HG02610 (cell line): ENCODE results near the gene TIMP1.
A peak's percentile ranks its signal among the peaks of the same experiment; 100 is the strongest.
"Not testable (repeated sequence)": the region's sequence is repeated elsewhere in the genome, so short reads cannot be mapped to it uniquely, and the experiment has no call there.

ENCODE experiments used
- ATAC-seq: cut with Tn5 transposase; IDR thresholded peaks from one replicate; pipeline ENCODE4 v1.9.1; 2021; ENCODE audit warnings: mild to moderate bottlenecking, moderate library complexity; ENCODE audit not compliant: unreplicated experiment

Gene TIMP1

DNA sequence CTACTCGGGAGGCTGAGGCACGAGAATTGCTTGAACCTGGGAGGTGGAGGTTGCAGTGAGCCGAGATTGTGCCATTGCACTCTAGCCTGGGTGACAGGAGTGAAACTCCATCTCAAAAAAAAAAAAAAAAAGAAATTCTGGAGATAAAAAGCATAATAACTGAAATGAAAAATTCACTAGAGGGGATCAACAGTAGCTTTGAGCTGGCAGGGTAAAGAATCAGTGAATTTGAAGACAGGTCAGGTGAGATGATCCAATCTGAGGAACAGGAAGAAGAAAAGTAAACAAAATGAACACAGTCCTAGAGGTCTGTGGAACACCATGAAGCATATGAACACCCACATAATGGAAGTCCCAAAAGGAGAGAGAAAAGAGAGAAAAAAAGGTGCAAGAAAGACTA, 15.0 kb downstream of the TIMP1 start:
- no peak for ATAC-seq

DNA sequence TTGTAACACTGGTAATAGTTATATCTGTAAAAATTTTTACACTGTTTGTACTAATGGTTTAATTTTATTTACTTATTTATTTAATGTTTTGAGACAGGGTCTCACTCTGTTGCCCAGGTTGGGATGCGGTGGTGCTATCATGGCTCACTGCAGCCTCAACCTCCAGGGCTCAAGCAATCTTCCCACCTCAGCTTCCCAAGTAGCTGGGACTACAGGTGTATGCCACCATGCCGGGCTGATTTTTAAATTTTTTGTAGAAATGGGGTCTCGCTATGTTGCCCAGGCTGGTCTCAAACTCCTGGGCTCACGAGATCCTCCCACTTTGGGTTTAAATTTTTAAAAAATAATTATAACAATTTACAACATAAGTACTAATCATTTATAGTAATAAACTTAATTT, 20.9 kb downstream of the TIMP1 start:
- not testable (repeated sequence) for ATAC-seq

DNA sequence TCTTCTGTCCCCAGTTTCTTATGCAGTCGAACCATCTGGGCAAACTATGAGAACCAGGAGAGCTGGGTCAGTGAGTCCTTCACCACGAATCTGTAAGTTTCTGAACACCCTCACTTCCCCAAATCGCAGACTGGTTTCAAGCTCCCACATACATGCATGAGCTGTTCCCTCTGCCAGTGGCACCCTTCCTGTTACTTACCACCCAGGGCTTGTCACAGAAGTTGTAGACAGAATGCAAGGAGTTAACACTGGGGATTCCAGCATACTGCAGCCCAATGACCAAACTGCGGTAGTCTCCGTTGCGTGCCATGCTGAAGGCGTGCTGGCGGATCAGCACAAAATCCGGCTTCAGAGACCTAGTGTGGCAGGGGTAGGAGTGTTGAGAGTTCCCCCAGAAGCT, 22.8 kb downstream of the TIMP1 start:
- ATAC-seq, result no peak

DNA sequence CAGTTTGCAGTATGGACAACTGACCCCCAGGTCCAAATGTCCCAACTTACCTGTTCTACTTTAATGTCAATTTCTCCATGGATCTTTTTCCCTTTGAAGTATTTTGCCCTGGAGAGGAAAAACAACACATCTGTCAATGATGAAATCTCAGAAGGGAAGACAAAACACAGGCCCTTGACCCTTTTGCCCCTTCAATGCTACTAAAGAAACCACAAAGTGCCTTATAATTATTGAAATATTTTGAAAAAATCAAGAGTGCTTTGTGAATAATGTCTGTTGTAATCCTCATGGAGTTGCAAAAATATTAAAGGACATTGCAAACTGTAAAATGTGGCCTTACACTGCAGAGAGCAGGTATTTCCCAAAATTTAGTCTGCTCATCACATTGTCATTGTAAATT, 24.9 kb downstream of the TIMP1 start:
- ATAC-seq, result no peak

DNA sequence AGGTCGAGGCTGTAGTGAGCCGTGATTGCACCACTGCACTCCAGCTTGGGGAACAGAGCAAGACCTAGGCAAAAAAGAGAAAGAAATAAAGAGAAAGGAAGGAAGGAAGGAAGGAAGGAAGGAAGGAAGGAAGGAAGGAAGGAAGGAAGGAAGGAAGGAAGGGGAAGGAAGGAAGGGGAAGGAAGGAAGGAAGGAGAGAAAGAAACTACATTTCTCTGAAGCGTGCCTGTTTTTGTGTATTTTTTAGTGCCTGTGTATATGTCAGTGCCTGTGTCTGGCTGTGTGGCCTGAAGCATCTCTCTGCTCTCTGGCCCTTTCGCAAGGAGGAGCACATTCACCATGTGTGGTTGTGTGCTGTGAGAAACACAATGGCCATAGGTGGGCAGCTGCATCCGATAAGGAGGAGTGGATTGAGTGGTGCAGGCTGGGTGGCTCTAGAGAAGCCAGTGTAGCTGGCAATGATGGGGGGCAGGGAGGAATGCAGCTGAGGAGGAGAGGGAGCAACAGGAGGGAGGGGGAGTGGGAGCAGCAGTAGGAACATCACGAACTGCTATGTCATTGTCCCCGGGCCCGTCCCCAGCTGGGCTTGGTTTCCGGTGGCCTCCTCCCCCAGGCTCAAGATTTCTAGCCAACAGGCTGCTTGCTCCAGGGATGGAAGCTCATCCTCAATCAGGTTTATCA, 26.0 kb downstream of the TIMP1 start:
- no peak for ATAC-seq

DNA sequence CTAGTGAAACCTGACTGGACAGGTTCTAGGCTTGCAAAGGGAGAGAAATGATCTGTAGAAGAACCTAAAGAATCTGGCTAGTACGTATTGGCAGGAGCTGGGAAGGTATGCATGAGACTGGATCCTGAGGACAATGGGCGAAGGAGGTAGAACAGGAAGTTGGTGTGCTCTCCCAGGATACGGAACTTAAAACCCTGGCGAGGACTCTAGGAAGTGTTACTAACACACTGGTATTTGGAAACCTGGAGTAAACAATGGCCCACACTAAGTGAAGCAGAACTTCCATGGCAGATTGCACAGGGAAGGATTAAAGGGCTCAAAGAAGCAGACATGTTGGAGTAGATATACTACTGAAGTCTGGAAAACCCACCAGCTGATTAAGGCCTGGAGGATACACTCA, 28.3 kb downstream of the TIMP1 start:
- no peak for ATAC-seq

DNA sequence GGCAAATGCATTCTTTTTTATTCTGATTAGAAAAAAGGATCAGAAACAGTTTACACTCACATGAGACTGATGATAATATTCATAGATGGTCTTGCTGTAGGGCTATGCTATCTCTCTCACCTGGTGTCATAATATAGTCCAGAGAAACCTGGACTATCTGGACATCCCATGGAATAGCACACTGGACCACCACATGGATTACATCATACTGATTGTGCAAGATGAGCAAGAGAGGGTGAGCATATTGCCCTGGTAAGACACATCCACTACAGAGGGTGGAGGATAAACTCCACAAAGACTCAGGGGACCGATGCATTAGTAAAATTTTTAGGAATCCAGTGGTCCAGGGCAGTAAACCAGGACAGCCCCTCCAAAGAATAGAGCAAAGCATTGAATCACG, 29.3 kb downstream of the TIMP1 start:
- ATAC-seq, result no peak

DNA sequence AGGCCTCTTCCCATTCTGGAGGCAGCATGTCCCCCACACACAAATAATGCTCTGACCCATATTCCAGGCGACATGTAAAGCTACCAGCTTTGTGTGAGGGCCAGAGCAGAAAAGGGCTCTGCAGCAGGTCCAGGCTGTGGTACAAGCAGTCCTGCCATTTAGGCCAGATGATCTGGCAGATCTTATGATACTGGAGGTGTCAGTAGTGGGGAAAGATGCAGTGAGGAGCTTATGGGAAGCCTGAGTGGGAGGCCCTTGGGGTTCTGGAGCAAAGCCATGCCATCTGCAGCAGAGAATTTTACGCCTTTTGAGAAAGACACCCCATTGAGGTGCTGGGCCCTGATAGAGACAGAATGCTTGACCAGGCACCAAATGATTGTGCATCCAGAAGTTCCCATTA, 29.7 kb downstream of the TIMP1 start:
- no peak for ATAC-seq

DNA sequence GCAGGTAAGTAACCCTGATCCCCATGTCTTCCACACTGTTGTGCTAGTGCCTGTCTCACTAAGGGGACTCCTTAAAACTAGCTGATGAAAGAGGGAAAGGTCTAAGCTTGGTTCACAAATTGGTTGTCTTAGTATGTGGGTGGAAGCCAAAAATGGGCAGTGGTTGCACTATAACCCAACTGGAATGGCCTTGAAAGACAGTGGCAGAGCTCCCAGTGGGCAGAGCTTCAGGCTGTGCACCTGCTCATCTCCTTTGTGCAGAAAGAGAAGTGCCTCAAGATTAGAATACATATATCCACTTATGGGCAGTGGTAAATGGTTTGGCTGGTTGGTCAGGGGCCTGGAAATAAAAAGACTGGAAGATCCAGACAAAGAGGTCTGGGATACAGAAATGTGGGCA, 30.2 kb downstream of the TIMP1 start:
- ATAC-seq, result no peak

DNA sequence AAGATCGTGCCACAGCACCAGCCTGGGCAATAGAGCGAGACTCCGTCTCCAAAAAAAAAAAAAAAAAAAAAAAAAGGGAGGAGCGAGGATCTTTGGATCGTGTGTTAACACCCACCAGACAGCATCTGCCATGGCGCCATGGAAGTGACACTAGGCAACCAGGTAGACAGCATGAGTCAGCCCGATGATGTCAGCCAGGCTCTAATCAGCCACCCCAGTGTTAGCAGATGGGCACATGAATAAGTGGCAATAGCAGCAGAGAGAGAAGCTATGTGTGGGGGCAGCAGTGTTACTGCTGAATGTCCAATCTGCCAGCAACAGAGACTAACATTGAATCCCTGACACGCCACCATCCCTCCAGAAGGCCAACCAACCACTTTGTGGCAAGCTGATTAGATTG, 30.8 kb downstream of the TIMP1 start:
- no peak for ATAC-seq

DNA sequence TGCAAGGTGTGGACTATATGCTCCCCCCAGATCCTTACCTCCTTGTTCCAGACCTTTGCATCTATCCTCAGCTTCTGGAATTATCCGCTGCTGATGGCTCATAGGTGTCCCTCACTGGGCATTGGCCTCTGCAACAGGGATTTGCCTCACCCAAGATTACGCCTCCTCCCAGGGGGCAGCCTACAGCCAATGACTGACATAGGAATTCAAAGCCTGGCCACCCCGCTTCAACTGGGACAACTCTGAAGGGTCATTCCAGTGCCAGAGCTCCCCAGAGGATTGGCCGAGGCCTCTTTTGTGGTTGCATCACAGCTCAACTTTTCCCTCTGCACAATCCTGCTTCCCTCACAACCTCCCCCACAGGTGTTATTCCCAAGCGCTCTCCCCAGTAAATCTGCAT, 32.4 kb downstream of the TIMP1 start:
- ATAC-seq, result no peak

DNA sequence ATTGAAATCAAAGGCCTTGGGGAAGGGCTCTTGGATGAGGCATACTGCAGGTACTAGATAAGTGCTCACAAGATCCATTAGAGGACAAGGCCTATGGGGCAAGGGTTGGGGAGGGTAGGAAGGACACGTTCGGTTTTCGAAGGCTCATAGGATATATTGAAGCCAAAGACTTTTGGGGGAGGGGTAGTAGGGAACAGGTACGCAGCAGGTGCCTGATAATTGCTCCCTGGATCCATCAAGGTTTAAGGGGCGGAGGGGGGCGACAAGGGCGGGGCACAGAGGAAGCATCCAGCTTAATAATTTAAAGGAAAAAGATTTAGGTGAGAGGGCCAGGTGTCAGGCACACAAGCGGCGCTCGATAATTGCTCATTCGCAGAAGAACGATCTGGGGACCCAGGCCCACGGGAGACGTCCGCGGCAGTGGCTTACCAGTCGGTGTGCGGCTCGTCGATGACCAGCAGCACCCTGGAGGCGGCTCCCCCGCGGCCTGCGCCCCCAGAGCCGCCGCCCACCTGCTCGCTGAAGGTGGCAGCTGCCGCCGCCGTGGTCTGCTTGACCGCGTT, 36.8 kb downstream of the TIMP1 start:
- no peak for ATAC-seq

DNA sequence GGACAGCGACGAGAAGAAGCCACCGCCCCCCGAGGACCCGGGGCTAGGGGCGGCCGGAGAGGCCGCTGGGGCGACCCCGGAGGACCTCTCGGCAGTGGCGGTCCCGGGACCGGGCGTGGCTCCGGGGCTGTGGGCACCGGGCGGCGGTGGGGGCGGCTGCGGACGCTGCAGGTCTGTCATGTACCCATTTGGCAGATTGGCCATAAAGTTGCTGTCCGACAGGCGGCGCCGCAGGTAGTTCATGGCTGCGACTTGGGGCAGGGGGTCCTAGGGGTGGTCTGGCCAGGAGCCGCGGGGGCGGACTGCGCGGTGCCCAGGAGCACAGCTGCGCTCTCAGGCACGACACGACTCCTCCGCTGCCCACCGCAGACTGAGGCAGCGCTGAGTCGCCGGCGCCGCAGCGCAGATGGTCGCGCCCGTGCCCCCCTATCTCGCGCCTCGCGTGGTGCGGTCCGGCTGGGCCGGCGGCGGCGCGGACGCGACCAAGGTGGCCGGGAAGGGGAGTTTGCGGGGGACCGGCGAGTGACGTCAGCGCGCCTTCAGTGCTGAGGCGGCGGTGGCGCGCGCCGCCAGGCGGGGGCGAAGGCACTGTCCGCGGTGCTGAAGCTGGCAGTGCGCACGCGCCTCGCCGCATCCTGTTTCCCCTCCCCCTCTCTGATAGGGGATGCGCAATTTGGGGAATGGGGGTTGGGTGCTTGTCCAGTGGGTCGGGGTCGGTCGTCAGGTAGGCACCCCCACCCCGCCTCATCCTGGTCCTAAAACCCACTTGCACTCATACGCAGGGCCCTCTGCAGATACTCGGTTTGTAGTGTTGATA, 37.5 kb downstream of the TIMP1 start, which contains the start of gene SYN1:
SYN1 (minus strand) TSS at position 372 of the 817 bp plus-strand sequence; CDS start at position 243, 129 bp downstream.
- peak; percentile 59 for ATAC-seq

DNA sequence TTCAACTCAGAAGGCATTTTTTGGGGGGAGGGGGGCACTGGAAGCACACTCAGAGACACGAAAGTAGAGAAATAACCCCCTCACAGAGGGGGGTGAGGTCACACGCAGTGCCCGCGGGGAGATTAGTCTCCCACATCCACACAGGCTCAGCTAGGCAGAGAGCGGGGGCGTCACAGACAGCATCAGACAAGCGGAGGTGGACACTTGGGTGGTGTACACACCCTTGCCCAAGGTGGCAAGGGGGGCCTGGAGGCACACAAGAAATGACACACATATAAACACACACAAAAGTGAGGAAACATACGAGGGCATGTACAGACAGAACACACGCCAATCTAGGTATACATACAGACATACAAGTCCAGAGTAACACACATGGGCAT, 38.1 kb downstream of the TIMP1 start:
- ATAC-seq, result no peak

DNA sequence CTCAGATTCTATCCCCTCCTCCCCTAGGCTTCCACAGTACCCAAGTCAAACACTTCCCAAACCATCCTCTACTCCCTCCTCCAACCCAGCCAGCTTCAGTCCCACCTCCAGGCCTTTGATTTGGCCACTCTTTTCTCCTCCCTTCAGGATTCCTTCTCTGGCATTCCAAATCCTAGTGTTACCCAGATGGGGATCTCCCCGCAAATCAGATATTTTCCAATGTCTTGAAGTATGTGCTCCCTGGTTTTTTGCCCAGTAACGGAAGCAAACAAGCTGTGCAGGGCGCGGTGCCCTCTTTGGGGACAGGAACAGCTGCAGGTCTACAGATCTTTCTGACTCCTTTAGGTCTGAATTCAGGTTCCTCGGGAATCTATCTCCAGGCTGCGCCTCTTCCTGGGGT, 39.6 kb downstream of the TIMP1 start:
- ATAC-seq, result no peak

DNA sequence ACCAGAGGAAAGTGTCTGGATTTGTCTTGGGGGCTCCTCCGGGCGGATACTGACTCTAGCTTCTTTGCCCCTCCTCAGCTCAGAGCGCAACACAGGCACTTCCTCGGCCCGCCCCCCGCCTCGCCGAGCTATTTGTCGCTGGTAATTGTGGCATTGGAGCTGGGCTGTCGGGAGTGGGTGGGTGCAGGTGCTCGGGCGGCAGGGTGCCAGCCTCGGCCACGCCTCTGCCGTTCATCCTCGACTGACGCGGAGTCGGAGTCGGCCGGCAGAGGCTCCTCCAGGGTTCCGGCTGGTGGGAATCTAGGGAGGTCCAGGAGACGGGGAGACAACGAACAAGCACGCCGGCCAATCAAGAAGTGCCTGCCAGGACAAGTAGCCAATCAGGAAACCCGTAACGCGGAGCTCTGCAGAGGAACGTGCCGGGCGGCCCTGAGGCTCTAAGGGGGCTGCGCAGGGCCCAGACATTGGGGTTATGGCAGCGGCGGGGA, 41.3 kb downstream of the TIMP1 start:
- no peak for ATAC-seq

DNA sequence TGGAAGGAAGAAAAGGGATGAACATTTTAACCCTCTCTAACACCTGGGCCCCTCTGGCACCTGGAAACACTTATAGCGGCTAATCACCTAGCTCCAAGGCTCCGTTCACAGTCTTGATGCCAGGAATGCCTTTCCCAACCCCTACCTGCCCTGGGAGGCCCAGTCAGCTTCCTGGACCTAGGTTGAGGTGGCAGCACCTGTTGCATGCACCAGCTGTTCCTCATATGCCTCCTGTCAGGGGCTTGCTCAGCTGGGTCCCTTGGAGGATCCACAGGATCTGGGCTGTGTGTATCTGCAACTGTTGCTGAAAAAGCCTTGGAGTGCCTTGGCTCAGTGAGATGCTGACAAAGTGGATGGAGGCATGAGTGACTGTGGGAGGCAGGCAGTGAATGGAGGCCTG, 43.1 kb downstream of the TIMP1 start:
- ATAC-seq, result no peak

DNA sequence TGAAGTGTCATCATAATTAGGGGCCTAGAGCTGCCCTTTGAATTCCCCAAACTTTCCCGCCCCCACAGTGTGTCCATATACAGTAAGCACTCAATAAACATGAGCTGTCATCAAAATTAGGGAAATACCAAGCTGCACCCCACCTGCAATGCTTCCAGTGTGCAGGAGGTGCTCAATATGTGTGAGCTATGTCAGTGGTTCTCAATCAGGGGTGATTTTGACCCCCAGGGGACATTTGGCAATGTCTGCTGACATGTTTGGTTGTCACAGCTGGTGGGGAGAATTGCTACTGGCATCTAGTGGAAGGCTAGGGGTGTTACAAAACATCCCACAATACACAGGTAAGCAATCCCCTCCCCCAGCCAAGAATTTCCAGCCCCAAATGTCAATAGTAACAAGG, 46.7 kb downstream of the TIMP1 start:
- ATAC-seq, result peak; percentile 28

DNA sequence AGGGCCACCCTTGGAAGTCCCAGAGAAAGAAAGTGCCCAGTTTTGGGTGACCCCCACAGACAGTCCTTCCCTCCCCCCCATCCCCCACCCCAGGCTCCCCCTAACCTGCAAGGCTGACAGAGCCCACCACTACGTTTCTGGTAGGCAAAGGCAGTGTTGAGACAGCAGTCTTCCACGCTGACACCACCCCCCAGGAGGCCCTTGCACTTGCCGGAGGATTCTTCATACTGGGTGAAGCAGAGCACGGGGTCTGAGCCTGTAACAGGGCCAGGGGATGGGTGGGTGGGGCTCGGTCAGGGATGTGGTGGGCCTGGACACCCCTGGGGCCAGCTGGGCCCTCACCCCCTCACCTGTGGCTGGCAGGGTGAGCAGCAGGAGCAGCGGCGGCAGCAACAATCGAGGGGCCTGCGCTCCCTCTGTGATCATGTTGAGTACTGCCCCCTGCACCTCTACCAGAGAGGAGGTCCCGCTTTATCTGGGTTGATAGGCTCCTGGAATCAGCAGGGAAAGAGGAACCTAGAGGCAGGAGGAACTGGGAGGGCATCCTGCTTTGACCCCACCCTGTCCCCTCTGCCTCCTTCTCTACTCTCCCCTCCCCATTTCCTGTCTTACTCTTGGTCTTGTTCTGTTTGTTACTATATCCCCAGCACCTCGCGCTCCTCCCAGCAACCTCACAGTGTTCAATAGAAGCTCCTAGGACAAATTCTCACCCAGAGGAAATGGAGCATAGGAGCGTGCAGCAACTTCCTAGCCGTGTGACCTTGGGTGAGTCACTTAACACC, 47.4 kb downstream of the TIMP1 start, which contains the start of gene CFP:
CFP (minus strand) TSS at position 512 of the 782 bp plus-strand sequence; CDS start at position 426, 86 bp downstream.
- ATAC-seq, result no peak

DNA sequence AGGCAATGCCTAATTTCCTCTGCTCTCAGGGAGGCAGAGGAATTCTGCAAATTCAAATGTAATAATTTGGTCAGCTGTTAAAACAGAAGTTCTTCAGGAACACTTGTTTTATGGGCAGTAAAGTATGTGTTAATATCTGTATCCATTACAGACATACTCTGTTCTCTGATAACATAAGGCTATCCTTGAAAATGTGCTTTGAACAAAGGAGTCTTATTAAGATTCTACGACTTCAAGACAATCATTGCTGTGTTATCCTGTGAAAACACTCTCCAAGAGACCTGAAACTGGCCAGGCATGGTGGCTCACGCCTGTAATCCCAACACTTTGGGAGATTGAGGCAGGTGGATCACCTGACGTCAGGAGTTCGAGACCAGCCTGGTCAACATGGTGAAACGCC, 49.4 kb downstream of the TIMP1 start:
- ATAC-seq, result no peak

DNA sequence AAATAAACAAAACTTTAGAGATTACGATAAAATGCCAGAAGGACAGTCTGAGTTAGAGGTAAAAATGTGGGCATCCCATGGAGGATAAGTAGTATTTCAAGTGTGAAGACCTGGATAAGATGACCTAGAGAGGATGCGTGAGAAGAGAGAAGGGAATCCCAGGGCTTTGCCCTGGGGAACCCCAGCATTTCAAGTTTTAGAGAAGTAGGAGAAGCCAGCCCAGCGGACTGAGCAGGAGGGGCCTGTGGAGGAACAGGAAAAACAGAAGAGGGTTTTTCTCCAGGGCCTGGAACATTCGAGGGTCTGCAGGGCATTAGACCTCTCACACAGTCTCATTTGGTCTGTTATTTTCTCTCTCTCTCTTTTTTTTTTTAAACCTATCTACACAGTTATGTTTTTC, 50.4 kb downstream of the TIMP1 start:
- no peak for ATAC-seq
